Measurements from ENCODE around the gene RNF166. TPM values are rescaled to one million over a fixed set of nuclear protein-coding genes. Genes with fewer than 3 reads are reported as not detected.

Gene RNF166
- total RNA-seq, 2 experiments from 2014 or later: 124 to 174 TPM

DNA sequence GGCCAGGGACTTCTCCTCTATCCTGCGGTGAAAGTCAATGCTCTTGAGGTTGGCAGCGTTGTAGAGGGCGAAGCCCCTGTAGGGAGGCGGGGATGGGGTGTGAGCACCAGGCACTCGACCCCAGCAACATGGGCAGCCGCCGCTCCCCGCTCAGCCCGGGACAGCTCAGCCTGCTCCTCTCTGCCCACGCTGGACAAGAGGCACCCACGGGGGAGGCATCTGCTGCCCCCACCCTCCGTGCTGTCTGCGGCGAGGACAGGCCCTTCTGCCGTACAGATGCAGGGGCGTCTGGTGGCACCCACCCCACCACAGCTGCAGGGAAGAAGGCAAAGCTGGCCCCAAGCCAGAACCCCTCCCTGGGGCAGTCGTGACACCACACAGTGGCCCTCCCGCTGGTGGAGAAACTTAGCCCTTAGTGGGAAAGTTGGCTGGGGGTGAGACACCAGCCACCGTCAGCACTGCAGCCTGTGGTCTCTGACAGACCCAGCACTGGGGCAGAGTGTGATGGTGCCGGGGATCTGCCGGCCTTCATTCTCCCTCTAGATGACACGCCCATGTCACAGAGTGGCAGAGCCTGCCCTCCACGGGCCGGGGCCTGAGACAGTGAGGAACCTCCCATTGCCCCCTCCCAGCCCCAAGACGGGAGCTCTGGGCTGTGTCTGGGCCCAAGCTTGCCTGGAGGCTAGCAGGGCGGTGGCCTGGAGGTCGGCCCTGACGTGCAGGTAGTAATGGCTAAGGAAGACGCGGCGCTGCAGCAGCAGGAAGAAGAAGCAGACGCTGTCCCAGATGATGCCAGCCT, 19.6 kb upstream of the RNF166 start:
- no peaks in the 10 kb centered on the region for H3K4me1 Mint-ChIP-seq
- CTCF ChIA-PET: interaction anchor here (1.2 kb wide), 1 partner anchor 12 kb away, joined by 4 read pairs; no protein-coding TSS in a partner anchor
- H3K27me3 Mint-ChIP-seq: no peaks in the 10 kb centered on the region
- H3K27ac Mint-ChIP-seq: no peak overlapping the region
- DNase-seq (no peak), ATAC-seq (no peak)
- H3K9me3 Mint-ChIP-seq (ENCODE audit: low read depth): no peaks in the 10 kb centered on the region
- no peak overlapping the region for H3K4me3 Mint-ChIP-seq
- H3K36me3 Mint-ChIP-seq: peaks cover 23% of the 10 kb centered on the region

DNA sequence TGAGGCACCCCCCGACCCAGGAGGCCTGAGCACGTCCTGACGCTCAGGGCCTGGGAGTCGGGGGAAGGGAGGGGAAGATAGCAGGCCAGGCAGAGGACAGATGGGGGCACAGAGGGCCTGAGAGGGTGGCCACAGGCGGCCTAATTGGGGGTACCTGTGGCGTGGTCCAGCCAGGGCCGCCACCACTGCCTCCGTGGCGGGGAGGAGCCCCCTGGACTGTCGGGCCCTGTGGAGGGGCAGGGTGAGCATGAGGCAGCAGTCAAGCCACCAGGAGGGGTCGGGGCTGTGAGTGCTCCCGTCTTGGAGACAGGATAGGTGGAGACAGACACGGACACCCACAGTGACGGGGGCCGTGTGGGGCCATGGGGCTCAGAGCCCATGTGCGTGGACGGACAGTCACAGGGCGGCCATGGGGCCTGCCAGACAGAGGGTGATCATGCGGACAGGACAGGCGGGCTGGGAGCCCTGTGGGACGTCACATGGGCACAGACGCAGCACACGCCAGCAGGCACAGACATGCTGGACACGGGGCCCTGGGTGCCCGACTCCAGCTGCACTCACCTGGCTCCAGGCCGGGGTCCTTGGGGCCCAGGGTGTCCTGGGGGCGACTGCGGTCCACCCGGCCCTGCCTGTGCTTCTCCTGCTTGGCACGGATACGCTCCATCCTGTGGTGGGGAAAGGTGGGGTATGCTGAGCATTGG, 18.8 kb upstream of the RNF166 start:
- ATAC-seq: no peak
- CTCF ChIA-PET: interaction anchor here (1.2 kb wide), 1 partner anchor 13 kb away, joined by 4 read pairs; no protein-coding TSS in a partner anchor
- Mint-ChIP-seq H3K4me3 (no peak overlapping the region), H3K27ac (no peak overlapping the region), H3K36me3 (peaks cover 29% of the 10 kb centered on the region), H3K27me3 (no peaks in the 10 kb centered on the region), H3K9me3 (ENCODE audit: low read depth) (no peaks in the 10 kb centered on the region), H3K4me1 (no peaks in the 10 kb centered on the region)
- DNase-seq: no peak

DNA sequence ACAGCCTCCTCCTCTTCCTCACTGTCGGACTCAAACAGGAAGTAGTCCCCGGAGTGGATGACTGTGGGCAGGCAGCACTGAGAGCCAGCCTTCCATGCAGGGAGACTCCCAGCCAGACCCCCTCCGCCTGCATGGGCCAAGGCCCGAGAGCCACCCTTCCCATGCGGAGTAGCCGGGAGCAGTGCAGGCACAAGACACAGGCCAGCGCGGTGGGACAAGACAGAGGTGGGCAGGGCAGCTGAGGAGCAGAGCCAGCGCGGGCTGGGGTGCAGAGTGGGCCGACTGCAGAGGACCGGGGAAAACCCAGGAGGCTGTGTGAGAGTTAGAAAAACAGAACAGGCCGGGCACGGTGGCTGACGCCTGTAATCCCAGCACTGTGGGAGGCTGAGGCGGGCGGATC, 17.7 kb upstream of the RNF166 start:
- CTCF ChIA-PET: interaction anchor here (0.7 to 2.4 kb wide), 2 partner anchors 9 to 13 kb away, joined by 3 to 9 read pairs; no protein-coding TSS in a partner anchor
- peaks cover 2% of the 10 kb centered on the region for H3K4me1 Mint-ChIP-seq
- ATAC-seq (no peak), DNase-seq (no peak)
- no peaks in the 10 kb centered on the region for H3K9me3 Mint-ChIP-seq (ENCODE audit: low read depth)
- no peak overlapping the region for H3K27ac Mint-ChIP-seq
- no peak overlapping the region for H3K4me3 Mint-ChIP-seq
- peaks cover 30% of the 10 kb centered on the region for H3K36me3 Mint-ChIP-seq
- no peaks in the 10 kb centered on the region for H3K27me3 Mint-ChIP-seq

DNA sequence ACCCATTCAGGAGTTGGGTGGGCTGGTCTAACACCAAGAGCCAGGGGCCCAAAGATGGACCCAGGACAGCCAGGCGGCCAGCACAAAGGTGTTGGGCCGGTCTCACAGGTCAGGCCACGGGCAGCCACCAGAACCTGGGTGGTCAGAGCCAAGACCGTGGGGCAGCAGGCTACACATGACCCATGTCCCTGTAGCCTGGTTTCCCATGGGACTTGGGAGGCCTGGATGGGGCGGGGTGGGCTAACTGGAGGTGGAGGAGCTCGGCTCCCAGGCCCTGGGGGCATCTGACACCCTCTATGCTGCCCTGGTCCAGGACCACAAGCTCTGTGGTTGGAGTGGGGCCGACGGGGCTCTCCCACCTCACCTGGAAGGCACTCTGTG, 17.3 kb upstream of the RNF166 start:
- Mint-ChIP-seq H3K4me1 (peaks cover 2% of the 10 kb centered on the region), H3K9me3 (ENCODE audit: low read depth) (no peaks in the 10 kb centered on the region), H3K27me3 (no peaks in the 10 kb centered on the region), H3K36me3 (peaks cover 30% of the 10 kb centered on the region), H3K4me3 (no peak overlapping the region), H3K27ac (no peak overlapping the region)
- DNase-seq (no peak), ATAC-seq (no peak)
- CTCF ChIA-PET: interaction anchor here (0.7 to 2.4 kb wide), 2 partner anchors 10 to 13 kb away, joined by 3 to 9 read pairs; no protein-coding TSS in a partner anchor

DNA sequence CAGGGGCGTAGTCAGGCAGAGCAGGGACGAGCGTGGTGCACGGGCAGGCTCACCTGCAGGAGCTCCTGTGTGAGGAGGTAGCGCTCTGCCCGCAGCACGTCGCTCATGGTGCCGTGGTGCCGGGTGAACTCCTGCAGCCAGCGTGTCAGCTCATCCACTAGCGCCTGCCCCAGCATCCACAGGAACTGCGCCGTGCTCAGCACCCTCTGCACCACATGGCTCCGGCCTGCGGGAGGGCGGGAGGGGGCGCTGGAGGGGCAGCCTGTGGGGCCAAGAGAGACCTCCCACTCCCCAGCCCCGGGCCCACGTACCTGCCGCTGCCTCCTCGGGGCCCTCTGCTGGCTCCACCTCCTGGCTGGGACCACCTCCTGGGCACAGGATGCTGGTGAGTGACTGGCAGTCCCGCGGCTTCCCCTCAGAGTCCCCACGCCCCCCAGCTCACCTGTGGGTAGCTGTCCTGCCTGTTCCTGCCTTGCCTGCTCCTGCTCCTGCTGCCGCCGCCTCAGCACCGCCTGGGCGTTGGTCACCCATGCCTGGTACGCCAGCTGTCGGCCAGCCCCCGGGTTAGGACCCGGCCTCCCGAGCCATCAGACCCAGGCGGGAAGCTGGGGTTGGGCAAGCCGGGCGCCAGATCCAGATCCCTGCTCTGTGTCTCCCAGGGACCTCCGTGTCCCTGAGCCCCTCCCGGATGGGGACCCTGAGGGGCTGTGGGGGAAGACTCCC, 16.7 kb upstream of the RNF166 start:
- Mint-ChIP-seq H3K27me3 (no peaks in the 10 kb centered on the region), H3K36me3 (peaks cover 32% of the 10 kb centered on the region), H3K4me3 (no peak overlapping the region), H3K9me3 (ENCODE audit: low read depth) (no peaks in the 10 kb centered on the region), H3K27ac (no peak overlapping the region), H3K4me1 (peaks cover 2% of the 10 kb centered on the region)
- ATAC-seq (no peak), DNase-seq (no peak)
- CTCF ChIA-PET: interaction anchor here (0.7 to 2.4 kb wide), 2 partner anchors 10 to 14 kb away, joined by 3 to 9 read pairs; no protein-coding TSS in a partner anchor

DNA sequence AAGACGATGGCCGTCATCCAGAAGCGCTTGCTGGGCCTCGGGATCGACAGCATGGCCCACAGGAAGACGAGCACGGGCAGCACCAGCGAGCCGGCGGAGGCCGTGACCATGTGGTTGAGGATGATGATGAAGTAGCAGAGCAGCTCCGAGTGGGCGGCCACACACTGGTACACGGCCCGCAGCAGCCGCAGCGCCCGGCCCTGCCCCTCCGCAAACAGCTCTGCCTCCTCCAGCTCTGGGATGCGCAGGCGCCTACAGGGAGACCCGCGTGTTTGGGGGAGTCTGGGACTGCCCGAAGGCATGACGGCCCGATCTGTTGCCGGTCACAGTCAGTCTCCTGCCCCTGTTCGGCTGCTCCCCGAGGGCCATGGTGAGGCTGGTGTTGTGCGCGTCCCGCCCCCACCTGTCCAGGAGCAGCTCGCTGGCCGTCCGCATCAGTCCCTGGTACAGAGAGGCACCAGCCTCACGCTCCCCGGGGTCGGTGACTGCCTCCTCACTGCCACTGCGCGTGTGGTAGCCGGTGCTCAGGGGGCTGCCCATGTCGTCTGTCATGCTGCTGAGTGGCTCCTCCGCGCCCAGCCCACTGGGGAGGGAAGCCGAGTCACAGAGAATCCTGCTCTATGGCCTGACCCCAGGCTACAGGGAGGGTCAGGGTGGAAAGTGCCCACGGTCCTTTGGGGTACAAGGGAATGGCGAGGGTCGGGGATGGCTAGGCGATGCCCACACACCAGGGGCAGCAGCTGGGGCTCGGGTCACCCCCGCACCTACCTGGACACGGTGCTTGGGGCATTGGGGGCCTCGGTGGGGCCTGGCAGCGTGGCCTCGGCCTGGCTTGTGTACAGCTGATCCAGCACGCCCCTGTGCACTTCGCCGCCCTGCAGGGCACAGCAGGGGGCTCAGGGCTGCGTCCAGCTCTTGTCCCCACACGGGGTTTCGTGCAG, 15.9 kb upstream of the RNF166 start:
- H3K27ac Mint-ChIP-seq: no peak overlapping the region
- no peaks in the 10 kb centered on the region for H3K9me3 Mint-ChIP-seq (ENCODE audit: low read depth)
- CTCF ChIA-PET: interaction anchor here (2.4 kb wide), 1 partner anchor 15 kb away, joined by 9 read pairs; no protein-coding TSS in a partner anchor
- H3K27me3 Mint-ChIP-seq: no peaks in the 10 kb centered on the region
- H3K4me3 Mint-ChIP-seq: no peak overlapping the region
- DNase-seq: no peak
- ATAC-seq: no peak
- H3K4me1 Mint-ChIP-seq: peaks cover 2% of the 10 kb centered on the region
- H3K36me3 Mint-ChIP-seq: peaks cover 37% of the 10 kb centered on the region

DNA sequence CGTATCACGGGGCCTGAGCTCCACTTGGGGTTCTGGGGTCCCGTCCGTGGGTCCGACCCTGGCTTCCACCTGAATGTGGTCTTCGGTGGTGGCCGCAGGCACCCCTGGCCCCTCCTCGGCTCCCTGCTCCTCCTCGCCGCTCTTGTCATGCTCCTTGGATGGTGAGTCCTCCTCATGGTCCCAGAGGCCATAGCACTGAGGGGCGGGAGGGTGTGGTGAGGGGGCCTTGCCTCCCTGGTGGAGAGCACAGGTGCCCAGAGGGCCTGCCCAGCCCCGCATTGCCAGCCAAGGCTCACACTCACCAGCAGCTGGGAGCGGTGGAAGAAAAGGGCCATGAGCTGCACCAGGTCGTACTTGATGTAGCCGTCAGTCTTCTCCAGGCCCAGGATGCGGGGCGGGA, 15.0 kb upstream of the RNF166 start:
- Mint-ChIP-seq H3K4me3 (no peak overlapping the region), H3K4me1 (peaks cover 2% of the 10 kb centered on the region), H3K27me3 (no peaks in the 10 kb centered on the region), H3K9me3 (ENCODE audit: low read depth) (no peaks in the 10 kb centered on the region), H3K36me3 (peaks cover 42% of the 10 kb centered on the region), H3K27ac (no peak overlapping the region)
- DNase-seq: no peak
- ATAC-seq: no peak
- CTCF ChIA-PET: interaction anchor here (1.7 kb wide), 1 partner anchor 16 kb away, joined by 8 read pairs; no protein-coding TSS in a partner anchor

DNA sequence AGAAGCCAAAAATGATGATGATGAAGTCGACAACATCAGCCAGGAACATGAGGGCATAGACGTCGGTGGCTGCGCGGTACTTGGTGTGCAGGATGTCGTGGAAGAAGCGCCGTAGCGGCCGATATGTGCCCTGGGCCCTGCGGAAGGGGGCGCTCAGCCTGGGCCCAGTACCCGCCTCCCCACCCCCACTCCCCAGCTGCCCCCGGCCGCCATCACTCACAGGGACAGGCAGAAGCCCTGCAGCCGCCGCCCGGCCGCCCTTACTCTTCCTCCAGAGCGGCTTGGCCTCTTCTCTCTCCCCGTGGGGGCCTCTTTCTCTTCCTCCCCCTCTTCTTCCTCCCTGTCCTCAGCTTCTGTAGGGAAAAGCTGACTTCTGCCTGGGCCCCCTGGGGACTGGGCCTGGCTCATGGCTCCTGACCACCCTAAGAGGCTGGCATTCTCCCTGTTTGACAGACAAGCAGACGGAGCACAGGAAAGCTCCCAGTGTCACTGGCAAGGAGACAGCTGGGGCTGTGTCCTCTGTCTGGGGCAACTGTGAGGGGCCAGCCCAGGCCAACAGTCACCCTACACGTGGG, 14.3 kb upstream of the RNF166 start:
- ATAC-seq (no peak), DNase-seq (no peak)
- H3K36me3 Mint-ChIP-seq: peaks cover 44% of the 10 kb centered on the region
- H3K27ac Mint-ChIP-seq: no peak overlapping the region
- CTCF ChIA-PET: interaction anchor here (1.7 kb wide), 1 partner anchor 16 kb away, joined by 8 read pairs; no protein-coding TSS in a partner anchor
- peaks cover 2% of the 10 kb centered on the region for H3K4me1 Mint-ChIP-seq
- H3K27me3 Mint-ChIP-seq: no peaks in the 10 kb centered on the region
- H3K4me3 Mint-ChIP-seq: no peak overlapping the region
- no peaks in the 10 kb centered on the region for H3K9me3 Mint-ChIP-seq (ENCODE audit: low read depth)

DNA sequence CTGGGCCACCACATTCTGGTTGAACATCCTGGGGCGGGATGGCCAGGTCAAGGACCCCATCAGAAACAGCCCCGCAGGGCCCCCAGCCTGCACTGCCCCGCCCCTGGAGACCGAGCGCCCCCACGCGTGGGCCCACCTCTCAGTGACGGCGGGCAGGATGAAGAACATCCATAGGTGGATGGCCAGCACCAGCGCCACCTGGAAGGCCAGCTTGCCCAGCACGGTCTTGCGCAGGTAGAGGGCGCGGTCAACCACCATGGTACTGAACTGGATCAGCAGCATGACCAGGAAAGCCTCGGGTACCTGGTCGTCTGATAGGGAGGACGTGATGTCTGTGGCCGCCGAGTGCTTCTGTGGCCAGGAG, 13.7 kb upstream of the RNF166 start:
- H3K27ac Mint-ChIP-seq: no peak overlapping the region
- no peaks in the 10 kb centered on the region for H3K9me3 Mint-ChIP-seq (ENCODE audit: low read depth)
- ATAC-seq (no peak), DNase-seq (no peak)
- no peaks in the 10 kb centered on the region for H3K27me3 Mint-ChIP-seq
- H3K4me3 Mint-ChIP-seq: no peak overlapping the region
- H3K4me1 Mint-ChIP-seq: peaks cover 2% of the 10 kb centered on the region
- CTCF ChIA-PET: interaction anchor here (1.7 kb wide), 1 partner anchor 17 kb away, joined by 8 read pairs; no protein-coding TSS in a partner anchor
- H3K36me3 Mint-ChIP-seq: peaks cover 44% of the 10 kb centered on the region

DNA sequence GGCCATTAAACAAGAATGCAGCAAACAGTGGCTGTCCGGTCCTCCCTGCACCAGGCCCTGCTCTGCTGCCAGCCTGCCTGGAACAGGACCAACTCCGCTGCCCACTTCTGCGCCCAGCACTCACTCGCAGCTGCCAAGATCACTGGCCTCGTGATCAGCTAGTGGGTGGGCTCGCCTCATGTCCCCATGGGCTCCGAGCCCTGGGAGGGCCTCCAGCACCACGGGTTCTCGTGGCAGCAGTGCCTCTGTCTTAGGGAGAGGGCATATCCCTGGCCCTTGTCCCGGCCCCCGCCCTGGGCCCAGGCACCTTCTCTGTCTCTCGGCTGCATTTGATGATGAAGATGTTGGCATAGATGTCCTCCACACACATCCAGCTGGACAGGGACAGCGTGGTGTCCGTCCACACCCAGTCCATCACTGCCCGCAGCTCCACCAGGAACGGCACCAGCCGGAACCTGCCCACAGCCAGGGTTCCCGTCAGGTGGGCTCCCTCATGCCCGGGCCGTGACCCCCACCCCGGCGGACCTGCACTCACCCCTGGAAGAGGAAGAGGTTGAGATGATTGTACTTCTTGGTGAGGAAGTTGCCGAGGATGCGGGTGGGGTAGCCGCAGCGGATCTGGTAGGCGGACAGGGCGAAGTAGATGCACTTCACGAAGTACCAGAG, 13.2 kb upstream of the RNF166 start:
- peaks cover 2% of the 10 kb centered on the region for H3K4me1 Mint-ChIP-seq
- H3K27ac Mint-ChIP-seq: no peak overlapping the region
- H3K27me3 Mint-ChIP-seq: no peaks in the 10 kb centered on the region
- no peaks in the 10 kb centered on the region for H3K9me3 Mint-ChIP-seq (ENCODE audit: low read depth)
- H3K4me3 Mint-ChIP-seq: no peak overlapping the region
- DNase-seq: no peak
- H3K36me3 Mint-ChIP-seq: peaks cover 40% of the 10 kb centered on the region
- no peak for ATAC-seq
- CTCF ChIA-PET: interaction anchor here (1.7 to 2.0 kb wide), 2 partner anchors 18 kb away, joined by 8 to 9 read pairs; no protein-coding TSS in a partner anchor

DNA sequence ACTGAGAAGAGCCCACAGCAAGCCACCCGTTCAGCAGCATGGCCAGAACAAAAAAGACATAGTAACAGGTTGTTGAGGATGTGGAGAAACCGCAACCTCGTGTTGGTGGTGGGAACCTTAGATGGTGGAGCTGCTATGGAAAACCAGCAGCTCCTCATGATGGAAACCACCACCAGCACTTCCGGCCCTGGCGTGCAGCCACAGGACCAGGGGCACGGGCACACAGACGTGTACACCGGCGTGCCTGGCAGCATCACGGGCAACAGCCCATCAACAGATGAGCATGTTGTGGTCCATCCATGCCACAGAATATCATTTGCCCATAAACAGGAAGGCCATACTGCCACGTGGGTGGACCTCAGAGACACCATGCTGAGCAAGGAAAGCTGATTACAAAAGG, 12.0 kb upstream of the RNF166 start:
- ATAC-seq (no peak), DNase-seq (no peak)
- CTCF ChIA-PET: interaction anchor here (1.5 to 2.0 kb wide), 2 partner anchors 11 to 19 kb away, joined by 5 to 9 read pairs; no protein-coding TSS in a partner anchor
- Mint-ChIP-seq H3K4me3 (no peak overlapping the region), H3K9me3 (ENCODE audit: low read depth) (no peaks in the 10 kb centered on the region), H3K36me3 (peaks cover 35% of the 10 kb centered on the region), H3K27ac (no peak overlapping the region), H3K27me3 (no peaks in the 10 kb centered on the region), H3K4me1 (peaks cover 2% of the 10 kb centered on the region)

Data from activated CD8-positive, alpha-beta memory T cell treated with anti-CD3 and anti-CD28 coated beads, Interleukin-2, amount 10 ng/mL, durations not matched to agents 7 days and 5 days (primary cell).